Smooth muscle cell (in vitro differentiated cells): Measurements from ENCODE around the gene ATP2A3. TPM values are rescaled to one million over a fixed set of nuclear protein-coding genes. Genes with fewer than 3 reads are reported as not detected.

Experiments
- DNase-seq: peaks from one replicate; lab custom pipeline; 2025; ENCODE audit not compliant: unreplicated experiment; lab: John Stamatoyannopoulos, UW
- H2AFZ ChIP-seq: fragments of 200-600 bp; sonication (generic); 2 replicates; pipeline ENCODE4 v1.6.0; 2016; ENCODE audit warnings: antibody characterized with exemption, low read depth, mild to moderate bottlenecking
- H3F3A ChIP-seq: fragments of 200-600 bp; sonication (generic); 2 replicates; pipeline ENCODE4 v1.6.0; 2017; ENCODE audit warnings: antibody characterized with exemption, low read depth
- H3K27ac ChIP-seq: fragments of 200-600 bp; sonication (generic); 2 replicates; pipeline ENCODE4 v1.5.1; 2016; ENCODE audit warnings: low read depth, mild to moderate bottlenecking
- H3K27me3 ChIP-seq: fragments of 200-600 bp; sonication (generic); 2 replicates; pipeline ENCODE4 v1.6.1; 2016; ENCODE audit warnings: low read depth, mild to moderate bottlenecking
- H3K36me3 ChIP-seq: fragments of 200-600 bp; sonication (generic); 2 replicates; pipeline ENCODE4 v1.5.1; 2016; ENCODE audit warnings: low read depth
- H3K4me1 ChIP-seq: fragments of 200-600 bp; sonication (generic); 2 replicates; pipeline ENCODE4 v1.5.1; 2016; ENCODE audit warnings: low read depth
- H3K4me2 ChIP-seq: fragments of 200-600 bp; sonication (generic); 2 replicates; pipeline ENCODE4 v1.6.0; 2016; ENCODE audit warnings: mild to moderate bottlenecking
- H3K4me3 ChIP-seq: fragments of 200-600 bp; sonication (generic); 2 replicates; pipeline ENCODE4 v1.5.1; 2016; ENCODE audit warnings: mild to moderate bottlenecking
- H3K79me2 ChIP-seq: fragments of 200-600 bp; sonication (generic); 2 replicates; pipeline ENCODE4 v1.6.0; 2016; ENCODE audit warnings: low read depth, mild to moderate bottlenecking
- H3K9ac ChIP-seq: fragments of 200-600 bp; sonication (generic); 2 replicates; pipeline ENCODE4 v1.6.0; 2016; ENCODE audit warnings: low read depth
- H3K9me3 ChIP-seq: fragments of 200-600 bp; sonication (generic); replicated peaks from 2 replicates; pipeline ENCODE4 v1.5.1; 2016; ENCODE audit warnings: low read depth
- H4K20me1 ChIP-seq: fragments of 200-600 bp; sonication (generic); 2 replicates; pipeline ENCODE4 v1.6.0; 2016; ENCODE audit warnings: low read depth
- WGBS: methylation state at CpG from one replicate; pipeline ENCODE4 v1.1.7; 2016; ENCODE audit warnings: low lambda C conversion rate; 5-methylcytosine and 5-hydroxymethylcytosine counted together
- polyA plus RNA-seq: library from polyadenylated mRNA; unstranded; fragments of >200 nt; fragmentation: Nextera tagmentation; extraction: Ambion mirVana; gene quantifications from 2 replicates; pipeline ENCODE4 v1.2.1, GENCODE V29; 2016
- total RNA-seq: library from RNA; depleted of rRNA; stranded (reverse); fragments of >200 nt; gene quantifications from 2 replicates; pipeline ENCODE4 v1.2.3, GENCODE V29; 2014
- TF ChIP-seq, protein P1 (sequence below): fragments of 200-600 bp; sonication (generic); IDR thresholded peaks from 2 replicates; pipeline ENCODE4 v1.5.1; 2017; ENCODE audit warnings: borderline replicate concordance, mild to moderate bottlenecking, antibody characterized with exemption; ENCODE audit not compliant: insufficient read depth, poor library complexity, severe bottlenecking

The ATP2A3 gene
- total and polyA plus RNA-seq, 2 experiments from 2014 or later, result 4.2 to 7.8 TPM

- TF ChIP-seq, protein P1, sequence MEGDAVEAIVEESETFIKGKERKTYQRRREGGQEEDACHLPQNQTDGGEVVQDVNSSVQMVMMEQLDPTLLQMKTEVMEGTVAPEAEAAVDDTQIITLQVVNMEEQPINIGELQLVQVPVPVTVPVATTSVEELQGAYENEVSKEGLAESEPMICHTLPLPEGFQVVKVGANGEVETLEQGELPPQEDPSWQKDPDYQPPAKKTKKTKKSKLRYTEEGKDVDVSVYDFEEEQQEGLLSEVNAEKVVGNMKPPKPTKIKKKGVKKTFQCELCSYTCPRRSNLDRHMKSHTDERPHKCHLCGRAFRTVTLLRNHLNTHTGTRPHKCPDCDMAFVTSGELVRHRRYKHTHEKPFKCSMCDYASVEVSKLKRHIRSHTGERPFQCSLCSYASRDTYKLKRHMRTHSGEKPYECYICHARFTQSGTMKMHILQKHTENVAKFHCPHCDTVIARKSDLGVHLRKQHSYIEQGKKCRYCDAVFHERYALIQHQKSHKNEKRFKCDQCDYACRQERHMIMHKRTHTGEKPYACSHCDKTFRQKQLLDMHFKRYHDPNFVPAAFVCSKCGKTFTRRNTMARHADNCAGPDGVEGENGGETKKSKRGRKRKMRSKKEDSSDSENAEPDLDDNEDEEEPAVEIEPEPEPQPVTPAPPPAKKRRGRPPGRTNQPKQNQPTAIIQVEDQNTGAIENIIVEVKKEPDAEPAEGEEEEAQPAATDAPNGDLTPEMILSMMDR, result no peak
- peaks cover 25% of the 10 kb centered on the region for H3K4me1 ChIP-seq
- no peak overlapping the region for H3K9ac ChIP-seq
- peak overlapping the region; percentile 88 for H3K4me2 ChIP-seq
- H3K27ac ChIP-seq, result no peak overlapping the region
- peaks cover 22% of the 10 kb centered on the region for H3F3A ChIP-seq
- 75% methylated on average over 7 of the region's 7 CpGs for WGBS
- H3K79me2 ChIP-seq, result no peaks in the 10 kb centered on the region
- H3K4me3 ChIP-seq, result no peak overlapping the region
- H3K27me3 ChIP-seq, result no peaks in the 10 kb centered on the region
- no peak for DNase-seq
- H3K9me3 ChIP-seq, result no peaks in the 10 kb centered on the region
- peaks cover 7% of the 10 kb centered on the region for H4K20me1 ChIP-seq
- no peaks in the 10 kb centered on the region for H3K36me3 ChIP-seq
- H2AFZ ChIP-seq, result no peak overlapping the region
Measured at GRCh38 chr17:3893720-3894116, 70.5 kb downstream of the ATP2A3 start.

DNA sequence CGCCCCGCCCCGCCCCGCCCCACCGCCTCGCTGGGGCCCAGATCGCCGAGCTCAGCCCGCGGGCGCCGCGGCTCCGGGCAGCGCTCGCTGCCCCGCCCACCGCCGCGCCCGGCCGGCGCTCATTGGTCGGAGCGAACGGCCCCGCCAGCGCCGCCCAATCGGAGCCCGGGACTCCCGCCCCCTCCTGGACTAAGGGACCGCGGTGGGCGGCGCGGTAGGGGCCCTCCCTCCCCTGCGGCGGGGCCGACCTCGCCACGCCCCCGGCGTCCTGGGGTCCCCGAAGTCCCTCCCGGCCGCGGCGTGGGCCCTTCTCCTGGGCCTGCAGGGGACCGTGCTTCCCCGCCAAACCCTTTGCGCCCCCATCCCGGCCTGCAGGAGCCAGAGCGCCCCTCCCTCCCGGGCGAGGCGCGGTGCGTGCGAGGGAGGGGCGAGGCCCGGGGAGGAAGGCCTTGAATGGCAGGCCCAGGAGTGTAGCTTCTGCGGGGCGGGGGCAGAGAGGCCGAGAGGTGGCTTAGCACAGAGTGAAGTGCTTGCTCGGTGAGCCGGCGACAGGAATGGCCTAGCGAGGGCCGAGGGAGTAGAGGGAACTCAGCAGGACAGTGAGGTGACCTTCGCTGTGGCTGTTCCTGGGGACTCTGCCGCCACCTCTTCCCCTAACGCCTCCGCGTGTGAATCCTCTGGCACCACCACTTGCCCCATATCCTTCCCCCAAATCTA lies 71.1 kb downstream of the ATP2A3 start, which contains the start of gene CAMKK1:
Gene CAMKK1, minus strand, starts transcription at position 51 of the 717 bp plus-strand sequence. CDS start 7,366 bp downstream, outside the sequence.
- peak within 1 kb of the TSS; percentile 99 for H3K27ac ChIP-seq
- 8% methylated on average over 15 of the region's 75 CpGs for WGBS
- peaks cover 7% of the 10 kb centered on the region for H4K20me1 ChIP-seq
- TF ChIP-seq, protein P1, result no peak
- H3F3A ChIP-seq, result peaks cover 22% of the 10 kb centered on the region
- no peaks in the 10 kb centered on the region for H3K79me2 ChIP-seq
- H3K36me3 ChIP-seq, result no peaks in the 10 kb centered on the region
- peak within 1 kb of the TSS; percentile 80 for H2AFZ ChIP-seq
- peak within 1 kb of the TSS; percentile 56 for H3K9ac ChIP-seq
- peak; percentile 85 for DNase-seq
- peaks cover 27% of the 10 kb centered on the region for H3K4me1 ChIP-seq
- H3K4me2 ChIP-seq, result peak within 1 kb of the TSS; percentile 97
- H3K9me3 ChIP-seq, result no peaks in the 10 kb centered on the region
- H3K27me3 ChIP-seq, result no peaks in the 10 kb centered on the region
- peak within 1 kb of the TSS; percentile 73 for H3K4me3 ChIP-seq

- Histone ChIP-seq H3K36me3 (no peaks in the 10 kb centered on the region), H3K27me3 (no peaks in the 10 kb centered on the region), H4K20me1 (peaks cover 7% of the 10 kb centered on the region), H3K79me2 (no peaks in the 10 kb centered on the region), H3K4me1 (peaks cover 32% of the 10 kb centered on the region), H3K4me3 (peak overlapping the region; percentile 73), H3F3A (peaks cover 27% of the 10 kb centered on the region), H3K4me2 (peak overlapping the region; percentile 97), H3K9me3 (no peaks in the 10 kb centered on the region), H2AFZ (no peak overlapping the region), H3K9ac (peak overlapping the region; percentile 56), H3K27ac (peak overlapping the region; percentile 99)
- TF ChIP-seq, protein P1, result no peak
- peak; percentile 87 for DNase-seq
- WGBS, result under 1% methylated on average over 65 of the region's 96 CpGs
Measured at GRCh38 chr17:3892095-3892998, 71.9 kb downstream of the ATP2A3 start.
